HepG2 (cell line): ENCODE results near the gene SP3. TPM values are rescaled to one million over a fixed set of nuclear protein-coding genes. Genes with fewer than 3 reads are reported as not detected.

Source experiments
- ARHGAP35 ChIP-seq: sonication (generic); formaldehyde crosslinking; IDR thresholded peaks from 2 replicates; pipeline ENCODE4 v1.9.0; 2022; ENCODE audit warnings: mild to moderate bottlenecking, inconsistent platforms, moderate library complexity, missing genetic modification reagents, borderline replicate concordance
- CEBPG ChIP-seq: IDR thresholded peaks from 2 replicates; pipeline ENCODE4 v1.6.1; 2016
- DNMT3B ChIP-seq: conservative IDR thresholded peaks from 2 replicates; pipeline ENCODE4 v1.6.1; 2016; ENCODE audit warnings: missing biosample characterization, control low read depth
- ELK4 ChIP-seq: sonication (generic); formaldehyde crosslinking; IDR thresholded peaks from 2 replicates; pipeline ENCODE4 v1.9.0; 2021; ENCODE audit warnings: missing genetic modification reagents, borderline replicate concordance
- EZH2 ChIP-seq: conservative IDR thresholded peaks from 2 replicates; pipeline ENCODE4 v1.6.1; 2012; ENCODE audit warnings: mild to moderate bottlenecking, low read depth, low read length, moderate library complexity
- HDAC2 ChIP-seq: sonication (generic); formaldehyde crosslinking; IDR thresholded peaks from 2 replicates; pipeline ENCODE4 v1.4.0; 2020; ENCODE audit warnings: missing genetic modification reagents
- HNF4G ChIP-seq, 2 experiments: sonication (generic) in 1 of 2; formaldehyde crosslinking in 1 of 2; IDR thresholded peaks; 2 replicates each; pipeline versions ENCODE4 v1.4.0 to v1.6.1; 2011 to 2020; ENCODE audit warnings: borderline replicate concordance in 2 of 2, low read depth in 2 of 2, mild to moderate bottlenecking in 2 of 2, low read length in 1 of 2, missing genetic modification reagents in 1 of 2, moderate library complexity in 1 of 2
- MEIS1 ChIP-seq: sonication (generic); formaldehyde crosslinking; IDR thresholded peaks from 2 replicates; pipeline ENCODE4 v1.9.0; 2021; ENCODE audit warnings: mild to moderate bottlenecking, missing genetic modification reagents, moderate library complexity, borderline replicate concordance
- NFIC ChIP-seq: IDR thresholded peaks from 2 replicates; pipeline ENCODE4 v1.6.1; 2012; ENCODE audit warnings: mild to moderate bottlenecking, low read length, inconsistent platforms
- PTBP1 ChIP-seq: fragments of 200-400 bp; formaldehyde crosslinking; IDR thresholded peaks from 2 replicates; pipeline ENCODE4 v1.6.1; 2018; ENCODE audit warnings: low read length, low read depth; ENCODE audit not compliant: poor library complexity, severe bottlenecking
- RAD21 ChIP-seq: fragments of 450-650 bp; formaldehyde crosslinking; IDR thresholded peaks from 2 replicates; pipeline ENCODE4 v1.5.0; 2020; ENCODE audit warnings: mild to moderate bottlenecking
- RXRB ChIP-seq: IDR thresholded peaks from 2 replicates; pipeline ENCODE4 v1.6.1; 2016; ENCODE audit warnings: borderline replicate concordance, missing genetic modification reagents, missing compliant biosample characterization
- SNAPC4 ChIP-seq: sonication (generic); formaldehyde crosslinking; IDR thresholded peaks from 2 replicates; pipeline ENCODE4 v1.4.0; 2020; ENCODE audit warnings: mild to moderate bottlenecking, missing genetic modification reagents
- TGIF2 ChIP-seq: IDR thresholded peaks from 2 replicates; pipeline ENCODE4 v1.6.1; 2016; ENCODE audit warnings: control low read depth, missing compliant biosample characterization
- XRCC5 ChIP-seq: fragments of 200-400 bp; formaldehyde crosslinking; optimal IDR thresholded peaks from 2 replicates; pipeline ENCODE3; 2017; ENCODE audit warnings: mild to moderate bottlenecking, low read length
- ZNF549 ChIP-seq: sonication (generic); formaldehyde crosslinking; IDR thresholded peaks from 2 replicates; pipeline ENCODE4 v1.5.0; 2020; ENCODE audit warnings: missing genetic modification reagents
- ZNF567 ChIP-seq: sonication (generic); formaldehyde crosslinking; IDR thresholded peaks from 2 replicates; pipeline ENCODE4 v1.8.1; 2023; ENCODE audit warnings: mild to moderate bottlenecking, missing genetic modification reagents, borderline replicate concordance
- ZNF639 ChIP-seq: conservative IDR thresholded peaks from 2 replicates; pipeline ENCODE4 v1.6.1; 2018; ENCODE audit warnings: missing genetic modification reagents
- ZNF703 ChIP-seq: sonication (generic); formaldehyde crosslinking; IDR thresholded peaks from 2 replicates; pipeline ENCODE4 v1.5.1; 2020; ENCODE audit warnings: missing genetic modification reagents, mild to moderate bottlenecking, moderate library complexity, borderline replicate concordance
- ZNF816 ChIP-seq: sonication (generic); formaldehyde crosslinking; IDR thresholded peaks from 2 replicates; pipeline ENCODE4 v1.8.0; 2022; ENCODE audit warnings: missing genetic modification reagents, mild to moderate bottlenecking, borderline replicate concordance
- ZSCAN22 ChIP-seq: sonication (generic); formaldehyde crosslinking; IDR thresholded peaks from 2 replicates; pipeline ENCODE4 v1.4.0; 2020; ENCODE audit warnings: mild to moderate bottlenecking, missing genetic modification reagents
- polyA plus RNA-seq, 8 experiments: library from polyadenylated mRNA; depleted of rRNA in 3 of 8; stranded (reverse) in 7 of 8; unstranded in 1 of 8; fragments of >200 nt; fragmentation: Illumina TruSeq in 4 of 8; extraction: Trizol in 4 of 8; gene quantifications; 2 replicates each; pipeline versions ENCODE4 v1.2.1 to v1.2.3, GENCODE V29; 2011 to 2016; ENCODE audit warnings: low read depth in 4 of 8, missing spikeins in 1 of 8, mixed read lengths in 1 of 8; ENCODE audit not compliant: insufficient read depth in 1 of 8
- total RNA-seq, 5 experiments: library from RNA; depleted of rRNA; stranded (reverse); fragments of >200 nt; fragmentation: Illumina TruSeq; extraction: Trizol; gene quantifications; 2 replicates each; pipeline ENCODE4 v1.2.3, GENCODE V29; 2016; ENCODE audit warnings: low read depth in 1 of 5

Gene SP3
- total and polyA plus RNA-seq, 2 of the 13 experiments (the other 11 are each of a cell fraction or from before 2014, with no cell fraction given) = 57.3 to 132 TPM

- TF ChIP-seq HDAC2 (CRISPR knock-in tag) (no peak), HNF4G (IDR thresholded peaks at IDR 0.05; ENCODE audit: borderline replicate concordance, low read depth, low read length) (no peak), HNF4G (CRISPR knock-in tag; IDR thresholded peaks at IDR 0.05; ENCODE audit: borderline replicate concordance, low read depth) (0 out of 2 replicates have a peak, but pooled peaks have one; percentile 3), NFIC (no peak), RAD21 (peak; percentile 32; the same call in 1 of the 2 replicates), ARHGAP35 (CRISPR knock-in tag) (no peak), ZNF567 (CRISPR knock-in tag) (no peak), ZNF703 (CRISPR knock-in tag) (0 out of 2 replicates have a peak, but pooled peaks have one; percentile 46), XRCC5 (no peak), ZNF639 (CRISPR knock-in tag) (no peak; the same call in 1 of the 2 replicates), CEBPG (CRISPR knock-in tag) (no peak), EZH2 (no peak), DNMT3B (CRISPR knock-in tag) (no peak), PTBP1 (no peak), ZSCAN22 (CRISPR knock-in tag) (no peak), MEIS1 (CRISPR knock-in tag) (no peak), TGIF2 (CRISPR knock-in tag) (0 out of 2 replicates have a peak, but pooled peaks have one; percentile 32), RXRB (CRISPR knock-in tag) (no peak), ZNF816 (CRISPR knock-in tag) (no peak), ZNF549 (no peak), ELK4 (CRISPR knock-in tag) (no peak), SNAPC4 (CRISPR knock-in tag) (no peak)
Observed at GRCh38 chr2:173964565-173965371, 405 bp downstream of the SP3 start (continued).
